Midbrain (tissue), 1 donor: ENCODE measurements around the gene CCDC88C.
A peak's percentile ranks its signal among the peaks of the same experiment; 100 is the strongest.

Experiments
- DNase-seq: peaks from one replicate; lab custom pipeline; 2025; lab: John Stamatoyannopoulos, UW

The CCDC88C gene

DNA sequence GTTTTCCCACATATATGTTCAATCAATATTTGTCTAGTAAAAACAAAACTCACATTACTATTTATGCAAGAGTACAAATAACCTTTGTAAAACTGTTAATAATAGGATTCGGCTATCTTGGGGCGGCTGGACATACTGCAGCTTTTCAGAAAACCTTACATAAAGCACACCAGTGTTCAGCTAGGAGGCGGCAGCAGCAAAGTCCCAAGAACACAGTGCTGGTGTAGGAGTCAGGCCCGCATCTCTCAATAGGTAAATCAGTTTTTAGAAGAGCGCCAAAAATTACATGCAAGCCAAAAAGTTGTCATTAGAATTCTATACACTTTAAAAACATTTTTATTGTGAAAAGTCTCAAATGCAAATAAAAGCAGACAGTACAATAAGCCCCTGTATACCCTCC lies 37.5 kb downstream of the CCDC88C start:
- no peak for DNase-seq

DNA sequence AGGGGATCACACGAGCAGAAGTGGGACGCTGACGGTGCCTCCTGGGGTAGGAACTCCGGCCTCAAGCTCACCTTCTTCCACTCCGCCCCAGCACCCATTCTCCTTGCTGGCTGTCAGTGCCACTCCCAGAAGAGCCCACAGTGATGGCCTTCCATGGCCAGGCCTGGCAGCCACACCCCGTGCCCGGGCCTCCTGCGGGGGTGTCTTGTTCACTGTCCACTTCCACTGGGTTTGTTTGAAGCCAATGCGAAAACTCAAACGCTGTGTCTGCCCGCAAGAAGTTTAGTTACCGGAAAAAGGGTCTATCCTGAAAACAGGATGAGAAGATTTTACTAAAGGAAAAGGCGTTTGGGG lies 38.1 kb downstream of the CCDC88C start:
- no peak for DNase-seq

DNA sequence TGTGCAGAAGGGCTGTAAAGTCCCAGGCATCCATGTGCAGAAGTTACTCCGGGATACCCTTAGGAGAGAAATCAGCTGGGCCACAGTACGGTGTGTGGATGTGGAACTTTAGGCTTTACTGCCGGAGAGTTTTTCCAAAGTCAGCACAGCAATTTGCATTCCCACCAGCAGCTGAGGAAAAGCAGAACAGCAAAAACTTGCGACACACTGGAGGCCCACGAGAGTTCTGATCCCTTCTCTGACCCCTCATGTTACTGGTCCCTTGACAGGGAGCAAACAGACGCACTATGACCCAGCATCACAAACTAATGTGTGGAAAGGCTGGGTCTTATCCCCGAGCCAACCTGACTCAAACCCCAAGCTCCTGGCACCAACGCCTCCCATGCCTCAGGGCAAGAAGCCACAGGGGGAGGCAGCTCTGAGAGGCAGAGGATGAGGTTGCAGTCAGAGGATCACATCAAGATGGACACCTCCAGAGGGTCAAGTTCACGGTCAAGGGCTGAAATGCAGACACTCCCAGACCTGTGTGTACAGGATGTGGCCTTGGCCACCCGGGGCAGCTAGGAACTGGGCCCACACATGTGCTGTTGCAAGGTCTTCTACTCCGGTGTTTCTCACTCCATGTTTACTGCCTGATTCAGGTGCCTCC lies 38.6 kb downstream of the CCDC88C start:
- no peak for DNase-seq

DNA sequence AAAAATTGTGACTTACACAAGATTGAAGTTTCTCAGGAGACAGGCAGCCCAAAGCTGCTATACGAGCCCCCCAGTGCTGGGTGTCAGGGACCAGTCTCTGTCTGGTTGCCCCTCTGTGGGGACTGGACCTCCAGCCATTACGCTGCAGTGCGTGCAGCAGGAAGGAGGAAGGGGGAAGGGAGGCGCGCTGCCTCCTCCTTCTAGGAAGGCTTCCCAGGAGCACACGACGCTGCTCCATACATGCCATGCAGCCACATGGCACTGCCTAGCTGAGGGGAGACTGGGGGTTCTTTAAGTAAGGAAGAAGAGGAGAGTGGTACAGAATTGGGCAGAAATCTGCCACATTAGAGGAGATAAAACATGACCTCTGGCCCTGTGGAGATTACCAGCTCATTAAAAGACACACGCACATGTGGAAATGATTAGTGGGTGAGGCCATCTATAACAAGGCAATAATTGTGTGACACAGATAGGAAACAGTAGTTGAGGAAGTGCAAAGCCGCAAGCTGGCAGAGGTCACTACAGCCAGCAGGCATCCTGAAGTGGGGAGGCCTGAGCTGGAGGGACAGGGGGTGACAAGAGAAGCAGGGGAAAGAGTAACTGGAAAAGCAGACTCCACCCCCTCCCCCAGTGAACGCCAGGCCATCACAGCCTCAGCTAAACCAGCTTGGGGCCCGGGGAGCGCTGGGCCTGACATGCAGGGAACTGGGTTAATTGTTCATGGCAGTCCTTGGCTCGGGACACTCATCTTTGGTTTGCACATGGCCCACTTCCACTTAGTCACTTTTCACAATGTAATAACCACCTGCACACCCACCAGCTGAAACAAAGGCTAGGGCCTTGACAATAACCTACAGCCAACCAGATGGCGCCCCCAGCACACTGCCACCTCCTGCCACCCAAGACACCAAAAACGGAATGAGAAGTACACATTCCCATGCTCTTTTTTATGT lies 39.6 kb downstream of the CCDC88C start:
- DNase-seq = no peak

- no peak for DNase-seq
These were observed 40.8 kb downstream of the CCDC88C start for GRCh38 chr14:91376547-91377477.

- no peak for DNase-seq
These were observed 41.7 kb downstream of the CCDC88C start for GRCh38 chr14:91375720-91376452.

- DNase-seq = peak; percentile 5
These were observed 42.5 kb downstream of the CCDC88C start for GRCh38 chr14:91374879-91375702.

- DNase-seq = no peak
These were observed 43.2 kb downstream of the CCDC88C start for GRCh38 chr14:91374287-91374878.

DNA sequence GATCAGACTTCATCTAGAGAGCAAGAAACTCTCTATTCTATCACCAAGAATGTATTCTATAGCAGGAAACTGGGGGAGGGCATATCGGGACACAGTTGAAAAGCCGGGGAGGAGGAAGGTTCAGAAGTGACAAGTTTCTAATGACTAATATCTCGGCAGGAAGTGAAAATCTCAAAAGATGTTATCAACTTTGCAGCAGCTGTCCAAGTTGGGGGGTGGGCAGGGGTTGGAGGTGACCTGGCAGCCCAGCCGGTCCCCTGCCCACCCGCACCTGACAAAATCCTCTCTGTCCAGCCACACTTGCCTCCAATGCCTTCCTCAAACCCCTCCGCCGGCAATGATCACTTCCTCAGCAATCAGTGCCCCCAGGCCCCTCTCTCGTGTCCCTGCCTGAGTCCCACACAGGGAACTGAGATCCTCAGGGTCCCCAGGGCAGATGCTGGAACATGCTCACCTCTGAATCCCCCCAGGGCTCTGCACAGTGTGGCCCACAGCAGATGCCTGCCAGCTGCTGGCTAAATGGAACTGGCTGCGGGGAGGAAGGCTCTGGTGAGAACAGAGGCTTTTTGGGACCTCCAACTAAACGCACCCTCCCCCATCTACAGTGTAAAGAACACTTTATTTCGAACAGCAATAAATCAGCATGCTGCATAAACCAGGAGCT lies 43.9 kb downstream of the CCDC88C start:
- no peak for DNase-seq

DNA sequence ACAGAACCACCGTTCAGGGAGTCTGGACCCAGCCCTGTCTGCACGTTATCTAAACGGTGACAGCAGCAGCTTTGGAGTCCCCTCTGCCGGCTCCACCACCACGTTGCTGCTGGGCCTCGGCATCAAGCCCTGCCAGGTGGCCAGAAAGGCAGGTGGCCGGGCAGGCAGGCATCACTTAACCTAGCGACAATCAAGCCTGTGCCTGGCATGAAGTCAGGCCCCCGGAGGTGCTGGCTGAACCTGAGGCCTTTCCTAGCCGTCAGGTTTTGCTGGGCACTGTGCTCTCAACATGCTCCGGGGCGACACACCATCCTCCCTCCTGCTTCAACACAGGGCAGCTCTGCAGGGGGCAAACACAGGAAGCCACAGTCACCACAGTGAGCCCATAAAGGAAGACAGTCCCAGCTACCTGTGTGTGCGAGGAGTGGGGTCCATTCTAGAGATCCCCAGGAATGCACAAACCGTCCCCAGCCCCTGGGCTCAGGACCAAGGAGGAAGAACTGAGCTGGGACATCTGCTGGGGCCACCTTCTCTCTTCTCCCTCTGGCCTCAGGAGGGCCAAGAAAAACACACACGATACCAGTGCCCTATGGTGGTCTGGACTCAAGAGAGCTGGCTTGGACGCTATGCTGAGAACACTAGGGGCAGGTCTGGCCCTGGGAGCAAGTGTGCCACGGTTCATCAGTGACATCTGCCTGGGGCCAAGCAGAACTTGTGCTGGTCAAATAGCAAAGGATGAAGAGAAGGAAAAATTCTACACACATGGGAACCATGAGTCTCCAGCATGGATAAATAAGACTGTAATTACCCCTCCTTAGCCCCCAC lies 44.7 kb downstream of the CCDC88C start:
- no peak for DNase-seq

- DNase-seq = no peak
These were observed 45.6 kb downstream of the CCDC88C start for GRCh38 chr14:91371990-91372375.

DNA sequence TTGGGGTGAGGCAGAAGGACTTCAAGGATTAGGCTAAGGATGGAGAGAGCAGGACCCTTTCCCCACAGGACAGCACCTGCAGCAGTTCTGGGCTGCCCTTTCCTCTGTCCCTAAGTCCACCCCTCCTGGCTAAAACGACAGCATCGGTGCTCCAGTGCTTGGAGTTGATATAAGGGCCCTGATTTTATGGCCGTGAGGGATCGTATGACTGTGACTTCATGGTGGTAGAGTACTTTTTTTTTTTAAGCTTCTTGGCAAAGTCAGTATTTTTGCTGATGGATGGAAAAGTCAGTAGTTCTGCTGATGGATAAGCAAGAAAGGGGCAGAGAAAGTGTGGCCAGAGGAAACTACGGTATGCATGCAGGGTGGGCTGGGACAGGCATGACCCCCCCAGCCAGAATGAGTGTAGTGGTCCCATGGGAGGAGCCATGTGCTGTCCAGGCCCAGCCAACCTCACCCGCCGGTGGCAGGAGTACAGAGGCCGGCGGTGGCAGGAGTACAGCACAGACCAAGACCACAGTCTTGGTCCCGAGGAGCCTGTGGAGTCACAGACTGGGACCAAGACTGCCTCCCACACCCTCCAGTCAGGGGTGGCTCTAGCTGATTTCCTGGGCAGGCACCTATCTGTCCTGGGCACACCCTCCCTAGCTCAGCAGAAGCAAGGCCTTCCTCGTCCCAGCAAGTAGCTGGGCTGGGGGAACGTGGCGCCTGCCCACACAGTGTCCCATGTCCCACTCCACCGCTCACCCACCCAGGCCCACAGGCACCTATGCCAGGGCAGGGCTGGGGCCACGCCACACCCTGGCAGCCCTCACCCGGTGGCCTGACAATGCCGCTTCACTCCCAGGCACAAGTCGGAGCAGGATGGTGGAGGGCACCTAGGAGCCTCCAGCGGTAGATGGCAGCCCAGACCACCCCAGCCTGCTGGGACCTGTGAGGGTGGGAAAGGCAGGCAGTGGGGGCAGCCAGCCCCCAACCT lies 46.3 kb downstream of the CCDC88C start:
- DNase-seq = no peak

DNA sequence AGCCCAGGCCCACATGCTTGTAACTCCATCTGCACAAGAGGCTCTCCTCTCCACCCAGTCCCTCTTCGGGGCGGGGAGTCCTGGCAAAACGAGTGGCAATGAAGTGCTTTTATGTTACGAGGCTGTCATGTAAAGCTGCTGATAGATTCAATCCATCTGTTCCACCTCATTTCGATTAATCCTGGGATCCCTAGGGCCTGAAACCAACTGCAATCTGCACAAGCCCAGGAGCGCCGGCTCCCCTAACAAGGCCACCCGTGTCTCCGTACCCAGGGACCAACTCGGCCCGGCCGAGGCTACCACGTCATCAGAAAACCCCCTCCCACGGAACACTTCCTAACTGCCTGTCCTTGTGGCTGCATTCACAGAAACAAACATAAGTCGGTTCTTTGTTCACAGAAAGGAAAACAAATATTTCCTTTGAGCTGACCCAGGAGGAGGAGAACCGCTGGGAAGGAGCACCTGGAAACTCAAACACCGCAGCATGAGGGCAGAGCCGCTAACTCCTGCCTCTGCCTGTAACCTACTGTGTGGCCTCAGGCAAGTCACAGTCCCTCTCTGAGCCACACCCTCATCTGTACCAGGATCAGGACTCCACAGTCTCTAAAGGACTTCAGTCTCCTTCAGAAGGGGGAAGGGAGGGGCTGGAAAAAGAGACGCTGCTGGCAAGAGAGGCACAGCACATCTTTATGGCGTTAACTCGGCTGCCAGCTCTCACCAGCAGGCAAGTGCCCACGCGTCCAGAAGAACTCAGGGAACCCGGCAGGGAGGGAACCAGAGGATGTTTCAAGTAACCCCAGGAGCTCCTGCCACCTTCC lies 47.8 kb downstream of the CCDC88C start:
- DNase-seq = no peak

- DNase-seq = no peak
These were observed 48.7 kb downstream of the CCDC88C start for GRCh38 chr14:91368776-91369416.

- DNase-seq = no peak
These were observed 50.1 kb downstream of the CCDC88C start for GRCh38 chr14:91367173-91368171.
